Effector memory CD8-positive, alpha-beta T cell (primary cell): ENCODE data around the gene EBI3.
"Not testable (repeated sequence)": the region's sequence is repeated elsewhere in the genome, so short reads cannot be mapped to it uniquely, and the experiment has no call there.

Experiments used
- ATAC-seq: fragments of 150-1000 bp; cut with Tn5 transposase; replicated peaks from 2 replicates; pipeline ENCODE4 v1.10.0; 2021; ENCODE audit warnings: mild to moderate bottlenecking, moderate library complexity
- DNase-seq, 3 experiments: peaks; one replicate each; pipeline ENCODE4 v3.0.0; 2021
- H3K27ac Mint-ChIP-seq, 2 donors: one replicate each; pipeline ENCODE4 v1.8.0; 2022; ENCODE audit warnings: mild to moderate bottlenecking in 2 of 2, mixed read lengths in 2 of 2, moderate library complexity in 2 of 2
- H3K27me3 Mint-ChIP-seq, 2 donors: one replicate each; pipeline ENCODE4 v1.8.0; 2022; ENCODE audit warnings: mixed read lengths in 2 of 2
- H3K36me3 Mint-ChIP-seq: one replicate; pipeline ENCODE4 v1.8.0; 2022; ENCODE audit warnings: mild to moderate bottlenecking, moderate library complexity, mixed read lengths; ENCODE audit not compliant: insufficient read depth
- H3K4me1 Mint-ChIP-seq, 2 donors: one replicate each; pipeline ENCODE4 v1.8.0; 2022; ENCODE audit warnings: low read depth in 2 of 2, mixed read lengths in 2 of 2
- H3K4me3 Mint-ChIP-seq, 2 donors: one replicate each; pipeline ENCODE4 v1.8.0; 2022; ENCODE audit warnings: mild to moderate bottlenecking in 2 of 2, mixed read lengths in 2 of 2, moderate library complexity in 2 of 2
- H3K9me3 Mint-ChIP-seq, 2 donors: one replicate each; pipeline ENCODE4 v1.8.0; 2022; ENCODE audit warnings: mixed read lengths in 2 of 2

EBI3 gene

GRCh38 chr19:4266253-4267000 is 37.1 kb downstream of the EBI3 start:
- Mint-ChIP-seq H3K27ac (peak overlapping the region; percentile 58 to 79), H3K36me3 (peaks cover 83% of the 10 kb centered on the region), H3K9me3 (no peaks in the 10 kb centered on the region), H3K4me1 (peaks cover 24 to 25% of the 10 kb centered on the region in 2 donors), H3K27me3 (no peaks in the 10 kb centered on the region), H3K4me3 (peak overlapping the region; percentile 10 to 66)
- ATAC-seq (no peak), DNase-seq (no peak)

DNA sequence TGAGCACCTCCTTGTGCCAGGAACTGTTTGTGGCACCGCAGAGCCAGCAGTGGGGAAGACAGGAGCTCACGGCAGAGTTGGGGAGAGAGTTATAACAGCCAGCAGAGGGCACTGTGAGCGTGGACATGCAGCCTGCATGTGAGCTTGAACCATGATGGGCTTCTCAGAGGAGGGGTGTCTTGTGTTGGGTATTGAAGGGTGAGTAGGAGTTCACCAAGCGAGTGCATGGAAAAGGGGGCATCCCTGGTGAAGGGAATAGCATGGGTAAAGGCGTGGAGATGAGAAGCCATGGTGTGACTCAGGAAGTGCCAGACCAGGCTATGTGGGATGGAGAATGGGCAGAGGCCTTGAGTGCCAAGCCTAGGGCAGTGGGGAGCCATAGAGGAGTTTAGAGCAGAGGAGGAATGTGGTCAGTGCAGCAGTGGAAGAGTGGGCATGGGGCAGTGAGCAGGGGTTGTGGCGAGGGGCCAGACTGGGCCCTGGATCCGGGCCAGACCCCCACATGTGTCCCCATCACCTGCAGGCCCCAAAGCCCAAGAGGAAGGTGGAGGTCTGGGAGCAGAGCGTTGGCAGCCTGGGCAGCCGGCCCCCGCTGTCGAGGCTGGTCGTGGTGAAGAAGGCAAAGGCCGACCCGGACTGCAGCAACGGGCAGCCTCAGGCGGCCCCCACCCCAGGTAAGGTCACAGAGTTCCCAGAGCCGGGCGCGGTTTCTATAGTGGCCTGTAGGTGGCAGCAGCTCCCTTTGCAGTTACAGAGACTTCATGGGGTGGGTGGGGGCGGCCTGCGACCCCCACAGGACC is 38.0 kb downstream of the EBI3 start:
- DNase-seq (peak; percentile 42 to 52 (median 48)), ATAC-seq (peak; percentile 38)
- Mint-ChIP-seq H3K4me3 (no peak overlapping the region), H3K9me3 (no peaks in the 10 kb centered on the region), H3K4me1 (peaks cover 24 to 25% of the 10 kb centered on the region in 2 donors), H3K36me3 (peaks cover 74% of the 10 kb centered on the region), H3K27me3 (no peaks in the 10 kb centered on the region), H3K27ac (peak overlapping the region in 1 of 2 donors; percentile 71)

- Mint-ChIP-seq H3K36me3 (peaks cover 69% of the 10 kb centered on the region), H3K4me1 (peaks cover 24 to 25% of the 10 kb centered on the region in 2 donors), H3K9me3 (no peaks in the 10 kb centered on the region), H3K27ac (peak overlapping the region in 1 of 2 donors; percentile 71), H3K4me3 (no peak overlapping the region), H3K27me3 (no peaks in the 10 kb centered on the region)
- no peak for DNase-seq
- no peak for ATAC-seq
Measured at GRCh38 chr19:4267901-4268815, 38.8 kb downstream of the EBI3 start.

- peaks cover 61% of the 10 kb centered on the region for H3K36me3 Mint-ChIP-seq
- H3K4me1 Mint-ChIP-seq, result peaks cover 24 to 25% of the 10 kb centered on the region in 2 donors
- no peaks in the 10 kb centered on the region for H3K9me3 Mint-ChIP-seq
- H3K27me3 Mint-ChIP-seq, result no peaks in the 10 kb centered on the region
- no peak overlapping the region for H3K4me3 Mint-ChIP-seq
- DNase-seq (no peak), ATAC-seq (no peak)
- peak overlapping the region in 1 of 2 donors; percentile 26 for H3K27ac Mint-ChIP-seq
Measured at GRCh38 chr19:4268816-4269430, 39.6 kb downstream of the EBI3 start.

- H3K4me1 Mint-ChIP-seq, result peaks cover 0 to 4% of the 10 kb centered on the region in 2 donors
- ATAC-seq (no peak), DNase-seq (no peak)
- no peaks in the 10 kb centered on the region for H3K9me3 Mint-ChIP-seq
- H3K27ac Mint-ChIP-seq, result peak overlapping the region in 1 of 2 donors; percentile 69
- H3K36me3 Mint-ChIP-seq, result peaks cover 26% of the 10 kb centered on the region
- peaks cover 0 to 6% of the 10 kb centered on the region in 2 donors for H3K27me3 Mint-ChIP-seq
- no peak overlapping the region for H3K4me3 Mint-ChIP-seq
Measured at GRCh38 chr19:4272894-4273293, 43.6 kb downstream of the EBI3 start.

DNA sequence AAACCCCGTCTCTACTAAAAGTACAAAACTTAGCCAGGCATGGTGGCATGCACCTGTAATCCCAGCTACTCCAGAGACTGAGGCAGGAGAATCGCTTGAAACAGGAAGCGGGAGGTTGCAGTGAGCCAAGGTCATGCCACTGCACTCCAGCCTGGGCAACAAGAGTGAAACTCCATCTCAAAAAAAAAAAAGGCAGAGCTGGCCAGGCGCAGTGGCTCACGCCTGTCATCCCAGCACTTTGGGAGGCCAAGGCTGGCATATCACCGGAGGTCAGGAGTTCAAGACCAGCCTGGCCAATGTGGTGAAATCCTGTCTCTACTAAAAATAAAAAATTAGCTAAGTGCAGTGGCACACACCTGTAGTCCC is 45.0 kb downstream of the EBI3 start:
- not testable (repeated sequence) for H3K9me3 Mint-ChIP-seq, H3K27ac Mint-ChIP-seq, DNase-seq, ATAC-seq, H3K4me1 Mint-ChIP-seq, H3K4me3 Mint-ChIP-seq
- H3K36me3 Mint-ChIP-seq, result peaks cover 17% of the 10 kb centered on the region
- peaks cover 0 to 16% of the 10 kb centered on the region in 2 donors for H3K27me3 Mint-ChIP-seq

- peaks cover 0 to 3% of the 10 kb centered on the region in 2 donors for H3K4me1 Mint-ChIP-seq
- ATAC-seq (no peak), DNase-seq (no peak)
- no peak overlapping the region for H3K27ac Mint-ChIP-seq
- H3K36me3 Mint-ChIP-seq, result peaks cover 3% of the 10 kb centered on the region
- peaks cover 11 to 44% of the 10 kb centered on the region in 2 donors for H3K27me3 Mint-ChIP-seq
- no peak overlapping the region for H3K4me3 Mint-ChIP-seq
- no peaks in the 10 kb centered on the region for H3K9me3 Mint-ChIP-seq
Measured at GRCh38 chr19:4277191-4277696, 47.9 kb downstream of the EBI3 start.

- Mint-ChIP-seq H3K4me3 (no peak overlapping the region), H3K27me3 (peaks cover 11 to 44% of the 10 kb centered on the region in 2 donors), H3K36me3 (peaks cover under 1% of the 10 kb centered on the region), H3K9me3 (no peaks in the 10 kb centered on the region), H3K27ac (no peak overlapping the region), H3K4me1 (peaks cover 0 to 3% of the 10 kb centered on the region in 2 donors)
- ATAC-seq (no peak), DNase-seq (no peak)
Measured at GRCh38 chr19:4278010-4278409, 48.7 kb downstream of the EBI3 start.

DNA sequence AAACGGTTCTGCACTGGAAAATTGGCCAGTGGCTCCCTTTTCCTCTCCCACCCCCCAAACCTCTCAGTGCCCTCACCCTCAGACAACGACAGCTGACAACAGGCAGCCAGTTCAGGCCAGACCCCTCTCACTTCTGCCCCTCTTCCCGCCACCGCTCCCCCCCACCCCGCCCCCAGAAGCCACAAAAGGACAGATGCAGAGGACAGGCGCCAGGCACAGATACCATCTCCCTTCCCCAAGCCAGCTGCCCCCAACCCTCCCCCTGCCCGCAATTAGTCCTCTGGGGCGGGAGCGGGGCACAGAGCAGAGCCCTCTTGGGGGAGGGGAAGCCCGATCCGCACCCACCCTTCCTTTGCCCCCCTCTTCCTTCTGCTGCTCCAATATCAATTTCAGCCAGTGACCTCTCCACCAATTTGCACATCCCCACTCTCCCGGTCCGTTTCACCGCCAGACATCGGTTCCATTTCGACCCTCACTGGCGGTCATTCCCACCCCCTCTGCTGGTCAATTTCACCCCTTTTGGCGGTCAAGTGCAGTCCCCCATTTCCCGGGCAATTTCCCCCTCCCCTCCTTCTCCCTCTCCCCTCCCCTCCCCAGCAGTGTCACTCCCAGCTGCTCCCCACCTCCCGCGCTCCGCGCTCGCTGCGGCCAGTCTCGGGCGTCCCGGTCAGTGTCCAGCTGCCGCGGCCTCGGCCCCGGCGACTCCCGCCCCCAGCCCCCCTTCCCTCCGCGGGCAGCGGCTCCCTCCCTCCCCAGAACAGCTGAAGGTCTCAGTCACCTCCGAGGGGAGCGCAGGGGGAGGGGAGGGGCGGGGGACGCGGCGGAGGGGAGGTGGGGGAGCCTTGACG is 49.3 kb downstream of the EBI3 start, which contains the start of gene SHD:
Gene SHD (plus strand): TSS at position 848 of the 848 bp plus-strand sequence. CDS start 798 bp downstream, outside the sequence.
- ATAC-seq (no peak), DNase-seq (no peak)
- peaks cover 0 to 3% of the 10 kb centered on the region in 2 donors for H3K4me1 Mint-ChIP-seq
- H3K27me3 Mint-ChIP-seq, result peaks cover 11 to 44% of the 10 kb centered on the region in 2 donors
- H3K9me3 Mint-ChIP-seq, result no peaks in the 10 kb centered on the region
- no peak within 1 kb of the TSS for H3K27ac Mint-ChIP-seq
- peak within 1 kb of the TSS; percentile 11 to 71 for H3K4me3 Mint-ChIP-seq
- H3K36me3 Mint-ChIP-seq, result no peaks in the 10 kb centered on the region

DNA sequence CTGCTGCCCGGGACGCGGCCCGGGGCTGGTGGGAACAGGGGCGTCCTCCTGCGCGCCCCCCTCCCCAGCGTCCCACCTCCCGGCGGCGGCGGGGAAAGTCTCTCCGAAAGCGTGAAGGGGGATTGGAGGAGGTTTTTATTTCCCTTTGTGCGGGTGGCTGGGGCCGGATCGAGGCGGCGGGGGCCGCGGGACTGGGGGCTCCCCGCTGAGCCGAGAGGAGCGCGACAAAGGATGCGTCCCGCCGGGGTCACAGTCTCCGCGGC is 49.9 kb downstream of the EBI3 start:
- Mint-ChIP-seq H3K36me3 (no peaks in the 10 kb centered on the region), H3K27me3 (peaks cover 11 to 44% of the 10 kb centered on the region in 2 donors), H3K4me1 (peaks cover 0 to 3% of the 10 kb centered on the region in 2 donors), H3K4me3 (no peak overlapping the region), H3K9me3 (no peaks in the 10 kb centered on the region), H3K27ac (no peak overlapping the region)
- DNase-seq, result no peak
- no peak for ATAC-seq

GRCh38 chr19:4279530-4280422 is 50.5 kb downstream of the EBI3 start:
- DNase-seq, result no peak
- H3K4me1 Mint-ChIP-seq, result peaks cover 0 to 3% of the 10 kb centered on the region in 2 donors
- peak overlapping the region; percentile 11 to 71 for H3K4me3 Mint-ChIP-seq
- no peaks in the 10 kb centered on the region for H3K36me3 Mint-ChIP-seq
- H3K9me3 Mint-ChIP-seq, result no peaks in the 10 kb centered on the region
- no peak overlapping the region for H3K27ac Mint-ChIP-seq
- H3K27me3 Mint-ChIP-seq, result peaks cover 11 to 44% of the 10 kb centered on the region in 2 donors
- ATAC-seq, result peak; percentile 31
